ENCODE measurements around the gene SURF2.

Gene SURF2

GRCh38 chr9:133377721-133378216 lies 21.4 kb downstream of the SURF2 start:
- TF ChIP-seq CTCF (IDR thresholded peaks at IDR 0.05; ENCODE audit: low read depth, low read length, missing control alignments), result no peak
- peak; percentile 30 for DNase-seq (ENCODE audit: extremely low read depth, low read depth)
- no peak overlapping the region for H3K4me3 ChIP-seq (replicated peaks; ENCODE audit: low read depth, low read length)

GRCh38 chr9:133378408-133378962 lies 22.1 kb downstream of the SURF2 start:
- no peak for DNase-seq (ENCODE audit: extremely low read depth, low read depth)
- TF ChIP-seq CTCF (IDR thresholded peaks at IDR 0.05; ENCODE audit: low read depth, low read length, missing control alignments), result no peak
- no peak overlapping the region for H3K4me3 ChIP-seq (replicated peaks; ENCODE audit: low read depth, low read length)

- no peak for DNase-seq (ENCODE audit: extremely low read depth, low read depth)
- no peak for TF ChIP-seq CTCF (IDR thresholded peaks at IDR 0.05; ENCODE audit: low read depth, low read length, missing control alignments)
- H3K4me3 ChIP-seq (replicated peaks; ENCODE audit: low read depth, low read length), result no peak overlapping the region
Measured at GRCh38 chr9:133379153-133380086, 23.1 kb downstream of the SURF2 start.

GRCh38 chr9:133380734-133381133 lies 24.4 kb downstream of the SURF2 start:
- H3K4me3 ChIP-seq (replicated peaks; ENCODE audit: low read depth, low read length), result no peak overlapping the region
- no peak for TF ChIP-seq CTCF (IDR thresholded peaks at IDR 0.05; ENCODE audit: low read depth, low read length, missing control alignments)
- DNase-seq (ENCODE audit: extremely low read depth, low read depth), result no peak

GRCh38 chr9:133382507-133383141 lies 26.3 kb downstream of the SURF2 start:
- TF ChIP-seq CTCF (IDR thresholded peaks at IDR 0.05; ENCODE audit: low read depth, low read length, missing control alignments), result no peak
- DNase-seq (ENCODE audit: extremely low read depth, low read depth), result no peak
- no peak overlapping the region for H3K4me3 ChIP-seq (replicated peaks; ENCODE audit: low read depth, low read length)

- no peak for TF ChIP-seq CTCF (IDR thresholded peaks at IDR 0.05; ENCODE audit: low read depth, low read length, missing control alignments)
- DNase-seq (ENCODE audit: extremely low read depth, low read depth), result no peak
- no peak overlapping the region for H3K4me3 ChIP-seq (replicated peaks; ENCODE audit: low read depth, low read length)
Measured at GRCh38 chr9:133383438-133383837, 27.1 kb downstream of the SURF2 start.
